H9 (cell line): ENCODE measurements around the gene SFXN5. TPM values are rescaled to one million over a fixed set of nuclear protein-coding genes. Genes with fewer than 3 reads are reported as not detected.

Experiments used
- DNase-seq: peaks from one replicate; pipeline ENCODE4 v3.0.0-alpha.2; 2017
- H2AFZ ChIP-seq: one replicate; pipeline ENCODE4 v1.6.1; 2013; ENCODE audit warnings: mild to moderate bottlenecking, low read length, control low read depth, moderate library complexity
- H2AK5ac ChIP-seq: 2 replicates; pipeline ENCODE4 v1.6.1; 2013; ENCODE audit warnings: low read length, control low read depth, mixed read lengths; ENCODE audit not compliant: insufficient read length
- H2BK120ac ChIP-seq: one replicate; pipeline ENCODE4 v1.6.1; 2013; ENCODE audit warnings: low read depth, mild to moderate bottlenecking, low read length, control low read depth, inconsistent platforms; ENCODE audit not compliant: poor library complexity, severe bottlenecking
- H2BK12ac ChIP-seq: 2 replicates; pipeline ENCODE4 v1.6.1; 2013; ENCODE audit warnings: low read length, control low read depth, mixed read lengths, low read depth; ENCODE audit not compliant: insufficient read length
- H2BK15ac ChIP-seq: 2 replicates; pipeline ENCODE4 v1.6.1; 2013; ENCODE audit warnings: low read depth, low read length, control low read depth
- H2BK20ac ChIP-seq: one replicate; pipeline ENCODE4 v1.6.1; 2013; ENCODE audit warnings: low read depth, mild to moderate bottlenecking, low read length, control low read depth, inconsistent platforms; ENCODE audit not compliant: poor library complexity, severe bottlenecking
- H2BK5ac ChIP-seq: 2 replicates; pipeline ENCODE4 v1.6.1; 2013; ENCODE audit warnings: low read length, control low read depth, mixed read lengths; ENCODE audit not compliant: insufficient read length
- H3K14ac ChIP-seq: 2 replicates; pipeline ENCODE4 v1.6.1; 2013; ENCODE audit warnings: low read length, control low read depth; ENCODE audit not compliant: insufficient read depth
- H3K18ac ChIP-seq: 2 replicates; pipeline ENCODE4 v1.6.1; 2013; ENCODE audit warnings: low read depth, mild to moderate bottlenecking, mixed read lengths, low read length, control low read depth; ENCODE audit not compliant: insufficient read length
- H3K23ac ChIP-seq: 2 replicates; pipeline ENCODE4 v1.6.1; 2013; ENCODE audit warnings: low read length, control low read depth, mixed read lengths, low read depth; ENCODE audit not compliant: insufficient read length
- H3K23me2 ChIP-seq: 2 replicates; pipeline ENCODE4 v1.6.1; 2013; ENCODE audit warnings: low read depth, mild to moderate bottlenecking, mixed read lengths, low read length, control low read depth; ENCODE audit not compliant: insufficient read length, poor library complexity, severe bottlenecking
- H3K27ac ChIP-seq: 2 replicates; pipeline ENCODE4 v1.5.1; 2013; ENCODE audit warnings: low read length, control low read depth, mixed read lengths, low read depth; ENCODE audit not compliant: insufficient read length
- H3K27me3 ChIP-seq: 2 replicates; pipeline ENCODE4 v1.6.1; 2013; ENCODE audit warnings: low read length, control low read depth, inconsistent platforms; ENCODE audit not compliant: insufficient read depth
- H3K4ac ChIP-seq: 2 replicates; pipeline ENCODE4 v1.6.1; 2013; ENCODE audit warnings: low read depth, mild to moderate bottlenecking, control low read depth, inconsistent platforms, low read length, moderate library complexity
- H3K4me1 ChIP-seq: 2 replicates; pipeline ENCODE4 v1.6.1; 2013; ENCODE audit warnings: low read length, control low read depth, inconsistent platforms; ENCODE audit not compliant: insufficient read depth
- H3K4me2 ChIP-seq: 2 replicates; pipeline ENCODE4 v1.6.1; 2013; ENCODE audit warnings: low read length, control low read depth, mixed read lengths; ENCODE audit not compliant: insufficient read length, insufficient read depth
- H3K56ac ChIP-seq: 2 replicates; pipeline ENCODE4 v1.6.1; 2013; ENCODE audit warnings: low read depth, mild to moderate bottlenecking, mixed read lengths, low read length, control low read depth; ENCODE audit not compliant: insufficient read length
- H3K79me1 ChIP-seq: 2 replicates; pipeline ENCODE4 v1.6.1; 2013; ENCODE audit warnings: low read depth, mild to moderate bottlenecking, moderate library complexity, low read length, control low read depth, inconsistent platforms; ENCODE audit not compliant: insufficient read depth, poor library complexity, severe bottlenecking
- H3K79me2 ChIP-seq: 2 replicates; pipeline ENCODE4 v1.6.1; 2013; ENCODE audit warnings: low read length, control low read depth, inconsistent platforms; ENCODE audit not compliant: insufficient read depth
- H3K9ac ChIP-seq: 2 replicates; pipeline ENCODE4 v1.6.1; 2013; ENCODE audit warnings: low read length, control low read depth, mixed read lengths; ENCODE audit not compliant: insufficient read length; ENCODE audit errors: extremely low read depth
- H3K9me3 ChIP-seq: one replicate; pipeline ENCODE4 v1.6.1; 2013; ENCODE audit warnings: low read depth, low read length, inconsistent platforms; ENCODE audit not compliant: control insufficient read depth
- H3T11ph ChIP-seq: one replicate; pipeline ENCODE4 v1.6.1; 2013; ENCODE audit warnings: mild to moderate bottlenecking, low read length, control low read depth, inconsistent platforms
- H4K20me1 ChIP-seq: one replicate; pipeline ENCODE4 v1.6.1; 2013; ENCODE audit not compliant: control insufficient read depth, insufficient read length, insufficient read depth
- H4K5ac ChIP-seq: 2 replicates; pipeline ENCODE4 v1.6.1; 2013; ENCODE audit warnings: low read depth, mild to moderate bottlenecking, mixed read lengths, low read length, control low read depth; ENCODE audit not compliant: insufficient read length
- H4K8ac ChIP-seq: replicated peaks from 2 replicates; pipeline ENCODE4 v1.6.1; 2013; ENCODE audit warnings: low read length, control low read depth, mixed read lengths, low read depth; ENCODE audit not compliant: insufficient read length
- H4K91ac ChIP-seq: 2 replicates; pipeline ENCODE4 v1.6.1; 2013; ENCODE audit warnings: low read depth, mild to moderate bottlenecking, moderate library complexity, mixed read lengths, low read length, control low read depth; ENCODE audit not compliant: insufficient read length
- H3K27ac Mint-ChIP-seq, 3 experiments: 2 replicates in 2 of 3; 3 replicates in 1 of 3; pipeline ENCODE4 v1.8.0; 2020 to 2021; ENCODE audit warnings: mixed read lengths in 3 of 3, mild to moderate bottlenecking in 1 of 3, moderate library complexity in 1 of 3
- H3K27me3 Mint-ChIP-seq: 2 replicates; pipeline ENCODE4 v1.8.0; 2021; ENCODE audit warnings: low read depth, mild to moderate bottlenecking, moderate library complexity, mixed read lengths
- H3K36me3 Mint-ChIP-seq, 3 experiments: 2 replicates in 2 of 3; 3 replicates in 1 of 3; pipeline ENCODE4 v1.8.0; 2020 to 2021; ENCODE audit warnings: low read depth in 3 of 3, mixed read lengths in 3 of 3; ENCODE audit not compliant: insufficient read depth in 1 of 3
- H3K4me1 Mint-ChIP-seq, 2 experiments: 2 replicates each; pipeline ENCODE4 v1.8.0; 2020; ENCODE audit warnings: mixed read lengths in 2 of 2
- H3K4me3 Mint-ChIP-seq, 2 experiments: 2 replicates in 1 of 2; 3 replicates in 1 of 2; pipeline ENCODE4 v1.8.0; 2020 to 2021; ENCODE audit warnings: mild to moderate bottlenecking in 2 of 2, mixed read lengths in 2 of 2, moderate library complexity in 1 of 2
- H3K9me3 Mint-ChIP-seq, 2 experiments: 2 replicates in 1 of 2; 3 replicates in 1 of 2; pipeline ENCODE4 v1.8.0; 2020; ENCODE audit warnings: mild to moderate bottlenecking in 2 of 2, mixed read lengths in 2 of 2, moderate library complexity in 1 of 2
- WGBS: extraction: QIAGEN DNeasy Blood & Tissue Kit; methylation state at CpG from one replicate; pipeline ENCODE4 v1.1.7; 2013; ENCODE audit warnings: missing lambda C conversion rate, low lambda C conversion rate, mixed read lengths; ENCODE audit not compliant: insufficient read length; ENCODE audit errors: extremely low coverage; 5-methylcytosine and 5-hydroxymethylcytosine counted together
- total RNA-seq: library from RNA; stranded (reverse); gene quantifications from 2 replicates; pipeline ENCODE4 v1.2.1, GENCODE V29; 2021
- TF ChIP-seq, protein P1 (sequence below): fragments of 200-600 bp; sonication (generic); conservative IDR thresholded peaks from 3 replicates; pipeline ENCODE4 v1.8.0; 2021; ENCODE audit warnings: antibody characterized with exemption, mild to moderate bottlenecking

Gene SFXN5
- total RNA-seq, 1 experiment from 2014 or later: 30.9 TPM

- Histone ChIP-seq H3K4me1 (peaks cover 7% of the 10 kb centered on the region; the same call in 1 of the 2 replicates), H4K8ac (no peak overlapping the region), H2BK120ac (no peak overlapping the region), H3K9me3 (no peaks in the 10 kb centered on the region), H2BK12ac (peak overlapping the region; percentile 5), H2AFZ (no peak overlapping the region), H3K14ac (no peak overlapping the region), H3T11ph (no peak overlapping the region), H3K27ac (no peak overlapping the region), H3K23ac (no peak overlapping the region), H3K4me2 (no peak overlapping the region), H2BK15ac (no peak overlapping the region), H4K5ac (no peak overlapping the region), H3K4ac (no peak overlapping the region), H4K20me1 (no peaks in the 10 kb centered on the region), H3K56ac (no peak overlapping the region), H3K23me2 (no peaks in the 10 kb centered on the region), H3K79me1 (no peaks in the 10 kb centered on the region), H2AK5ac (no peak overlapping the region), H3K79me2 (no peaks in the 10 kb centered on the region), H2BK20ac (no peak overlapping the region), H3K9ac (no peak overlapping the region), H2BK5ac (no peak overlapping the region), H4K91ac (peak overlapping the region; percentile 45), H3K18ac (no peak overlapping the region), H3K27me3 (no peaks in the 10 kb centered on the region)
- Mint-ChIP-seq H3K4me1 (peaks cover 47% of the 10 kb centered on the region in 2 experiments), H3K36me3 (peaks cover 9 to 15% (median 14%) of the 10 kb centered on the region in 3 experiments; a peak in 6 of 7 replicates), H3K4me3 (no peak overlapping the region), H3K27me3 (peaks cover 5% of the 10 kb centered on the region), H3K27ac (peak overlapping the region in 1 of 3 experiments; percentile 46; a peak in 1 of 7 replicates), H3K9me3 (no peaks in the 10 kb centered on the region)
- TF ChIP-seq, protein P1, sequence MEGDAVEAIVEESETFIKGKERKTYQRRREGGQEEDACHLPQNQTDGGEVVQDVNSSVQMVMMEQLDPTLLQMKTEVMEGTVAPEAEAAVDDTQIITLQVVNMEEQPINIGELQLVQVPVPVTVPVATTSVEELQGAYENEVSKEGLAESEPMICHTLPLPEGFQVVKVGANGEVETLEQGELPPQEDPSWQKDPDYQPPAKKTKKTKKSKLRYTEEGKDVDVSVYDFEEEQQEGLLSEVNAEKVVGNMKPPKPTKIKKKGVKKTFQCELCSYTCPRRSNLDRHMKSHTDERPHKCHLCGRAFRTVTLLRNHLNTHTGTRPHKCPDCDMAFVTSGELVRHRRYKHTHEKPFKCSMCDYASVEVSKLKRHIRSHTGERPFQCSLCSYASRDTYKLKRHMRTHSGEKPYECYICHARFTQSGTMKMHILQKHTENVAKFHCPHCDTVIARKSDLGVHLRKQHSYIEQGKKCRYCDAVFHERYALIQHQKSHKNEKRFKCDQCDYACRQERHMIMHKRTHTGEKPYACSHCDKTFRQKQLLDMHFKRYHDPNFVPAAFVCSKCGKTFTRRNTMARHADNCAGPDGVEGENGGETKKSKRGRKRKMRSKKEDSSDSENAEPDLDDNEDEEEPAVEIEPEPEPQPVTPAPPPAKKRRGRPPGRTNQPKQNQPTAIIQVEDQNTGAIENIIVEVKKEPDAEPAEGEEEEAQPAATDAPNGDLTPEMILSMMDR: no peak
- no CpG with 5 or more reads among the region's 1 CpG for WGBS
- no peak for DNase-seq
These were observed 118.0 kb downstream of the SFXN5 start for GRCh38 chr2:72953528-72953927.
